Measurements from ENCODE around the gene GABRA4. TPM values are rescaled to one million over a fixed set of nuclear protein-coding genes. Genes with fewer than 3 reads are reported as not detected.
A peak's percentile ranks its signal among the peaks of the same experiment; 100 is the strongest.

Gene GABRA4
- total and polyA plus RNA-seq, 12 donors, result 2.4 to 57.1 (median 25.4) TPM

DNA sequence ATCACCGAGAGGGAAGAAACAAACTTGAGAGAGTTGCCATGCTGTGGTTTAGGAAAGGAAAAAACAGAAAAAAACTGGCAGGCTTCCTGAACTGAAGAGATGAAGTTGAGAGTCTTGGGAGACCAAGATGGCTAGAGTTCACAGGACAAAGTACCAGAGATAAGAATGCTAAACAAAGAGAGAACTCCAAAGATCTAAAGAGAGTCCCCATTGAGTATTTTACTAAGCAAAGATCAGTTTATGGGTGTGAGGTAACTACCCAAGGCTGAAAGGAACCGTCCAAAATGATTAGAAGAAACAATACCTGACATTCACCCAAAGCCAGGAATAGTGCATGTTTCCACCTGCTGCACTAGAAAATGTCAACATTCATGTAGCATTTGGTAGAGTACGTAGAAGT, 62.5 kb downstream of the GABRA4 start:
- Histone ChIP-seq H3K27ac (peak overlapping the region in 1 of 10 donors; percentile 28), H3K9me3 (no peaks in the 10 kb centered on the region), H3K27me3 (no peaks in the 10 kb centered on the region), H3K36me3 (no peaks in the 10 kb centered on the region), H3K4me3 (no peak overlapping the region), H3K4me1 (peaks cover 0 to 12% (median 0%) of the 10 kb centered on the region in 9 donors)
- DNase-seq, result no peak
- ATAC-seq, result peak in 1 of 8 donors; percentile 38
- TF ChIP-seq, protein P1, sequence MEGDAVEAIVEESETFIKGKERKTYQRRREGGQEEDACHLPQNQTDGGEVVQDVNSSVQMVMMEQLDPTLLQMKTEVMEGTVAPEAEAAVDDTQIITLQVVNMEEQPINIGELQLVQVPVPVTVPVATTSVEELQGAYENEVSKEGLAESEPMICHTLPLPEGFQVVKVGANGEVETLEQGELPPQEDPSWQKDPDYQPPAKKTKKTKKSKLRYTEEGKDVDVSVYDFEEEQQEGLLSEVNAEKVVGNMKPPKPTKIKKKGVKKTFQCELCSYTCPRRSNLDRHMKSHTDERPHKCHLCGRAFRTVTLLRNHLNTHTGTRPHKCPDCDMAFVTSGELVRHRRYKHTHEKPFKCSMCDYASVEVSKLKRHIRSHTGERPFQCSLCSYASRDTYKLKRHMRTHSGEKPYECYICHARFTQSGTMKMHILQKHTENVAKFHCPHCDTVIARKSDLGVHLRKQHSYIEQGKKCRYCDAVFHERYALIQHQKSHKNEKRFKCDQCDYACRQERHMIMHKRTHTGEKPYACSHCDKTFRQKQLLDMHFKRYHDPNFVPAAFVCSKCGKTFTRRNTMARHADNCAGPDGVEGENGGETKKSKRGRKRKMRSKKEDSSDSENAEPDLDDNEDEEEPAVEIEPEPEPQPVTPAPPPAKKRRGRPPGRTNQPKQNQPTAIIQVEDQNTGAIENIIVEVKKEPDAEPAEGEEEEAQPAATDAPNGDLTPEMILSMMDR (IDR thresholded peaks at IDR 0.05), result no peak
- 38 to 50% methylated on average over 3 of the region's 3 CpGs for WGBS, 2 donors
- intact Hi-C loops (cut with DNase I), result loop anchor here in 4 of 10 donors (5.0 to 10.0 kb wide), 5 partner anchors 71 to 194 kb away; partner anchors contain the start of gene GABRB1 (in 1 of the 4)

DNA sequence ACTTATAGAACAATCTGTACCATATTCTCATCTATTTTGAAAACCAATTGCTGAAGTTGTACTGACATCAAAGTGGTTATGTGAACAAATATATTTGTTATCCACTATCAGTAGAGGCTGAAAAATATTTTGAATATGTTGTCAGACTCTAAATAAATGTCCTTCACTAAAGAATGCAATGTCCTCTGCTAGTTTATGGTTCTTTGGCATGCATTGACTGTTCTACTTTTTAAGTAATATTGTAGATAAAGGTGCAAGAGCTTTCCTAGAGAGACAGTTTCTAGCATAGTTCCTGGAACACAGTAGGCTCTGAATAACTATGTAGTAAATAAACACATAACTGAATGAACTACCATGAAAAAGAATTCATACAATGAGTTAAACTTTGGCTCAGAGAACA, 66.2 kb downstream of the GABRA4 start:
- Histone ChIP-seq H3K4me1 (peaks cover 0 to 6% (median 0%) of the 10 kb centered on the region in 9 donors), H3K36me3 (no peaks in the 10 kb centered on the region), H3K4me3 (no peak overlapping the region), H3K9me3 (no peaks in the 10 kb centered on the region), H3K27me3 (no peaks in the 10 kb centered on the region), H3K27ac (peak overlapping the region in 3 of 10 donors; percentile 43 to 55 (median 51))
- intact Hi-C loops (cut with DNase I), result loop anchor here in 1 of 10 donors (5.0 kb wide), 1 partner anchor 105 kb away; the partner anchor contains the start of gene GABRB1
- TF ChIP-seq, protein P1 (IDR thresholded peaks at IDR 0.05), result no peak
- ATAC-seq (peak in 6 of 8 donors; percentile 24 to 83 (median 45)), DNase-seq (no peak)

DNA sequence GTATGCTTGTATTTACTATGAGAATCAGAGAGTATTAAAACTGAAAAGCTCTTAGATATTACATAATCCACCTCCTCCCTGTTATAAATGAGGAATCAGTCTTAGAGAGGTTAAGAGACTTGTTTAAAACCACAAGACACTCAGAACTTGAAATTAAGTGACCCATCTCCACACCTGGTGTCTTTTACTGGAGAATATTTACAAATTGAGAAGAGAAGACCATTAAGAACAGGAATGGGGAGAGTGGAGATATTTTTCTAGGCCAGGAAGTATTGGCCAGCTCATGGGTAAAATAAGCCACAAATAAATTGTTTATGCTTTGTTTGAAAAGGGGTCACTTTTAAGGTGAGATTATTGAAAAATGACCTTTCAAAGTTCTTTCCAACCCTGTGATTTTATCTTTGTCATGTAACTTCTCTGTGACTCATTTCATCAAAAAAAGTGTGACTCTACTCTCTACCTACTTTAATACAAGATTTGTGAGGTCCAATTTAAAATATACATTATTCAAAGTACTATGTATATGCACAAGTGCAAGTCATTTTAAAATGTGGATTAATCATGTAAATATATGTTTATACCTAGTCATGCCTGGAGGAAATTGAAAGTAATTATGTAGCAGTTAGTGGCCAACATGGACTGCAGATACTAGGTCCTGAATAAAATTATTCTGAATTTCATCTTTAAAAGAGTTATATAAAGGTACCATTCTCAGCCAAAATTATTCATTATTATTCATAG, 68.4 kb downstream of the GABRA4 start:
- Histone ChIP-seq H3K4me1 (peaks cover 0 to 6% (median 0%) of the 10 kb centered on the region in 9 donors), H3K36me3 (no peaks in the 10 kb centered on the region), H3K4me3 (no peak overlapping the region), H3K27ac (no peak overlapping the region), H3K9me3 (no peaks in the 10 kb centered on the region), H3K27me3 (no peaks in the 10 kb centered on the region)
- intact Hi-C loops (cut with DNase I), result loop anchor here in 1 of 10 donors (5.0 kb wide), 1 partner anchor 107 kb away; the partner anchor contains the start of gene GABRB1
- TF ChIP-seq, protein P1 (IDR thresholded peaks at IDR 0.05), result no peak
- no peak for ATAC-seq
- no peak for DNase-seq

GRCh38 chr4:46922205-46922604, 71.2 kb downstream of the GABRA4 start:
- H3K27me3 ChIP-seq, result no peaks in the 10 kb centered on the region
- DNase-seq (no peak), ATAC-seq (no peak)
- H3K36me3 ChIP-seq, result no peaks in the 10 kb centered on the region
- intact Hi-C loops (cut with DNase I), result no loop called here
- peaks cover 0 to 3% (median 0%) of the 10 kb centered on the region in 9 donors for H3K4me1 ChIP-seq
- no peaks in the 10 kb centered on the region for H3K9me3 ChIP-seq
- WGBS, 2 donors, result 50 to 53% methylated on average over 3 of the region's 3 CpGs
- no peak overlapping the region for H3K27ac ChIP-seq
- TF ChIP-seq, protein P1 (IDR thresholded peaks at IDR 0.05), result no peak
- no peak overlapping the region for H3K4me3 ChIP-seq
